GM12878 (cell line): ENCODE data around the gene ARL14EP.

Experiments used
- EP300 ChIP-seq, 2 experiments: fragments of 150-350 bp in 1 of 2; IDR thresholded peaks; 2 replicates each; pipeline ENCODE4 v1.6.1; 2011 to 2012; ENCODE audit warnings: low read depth in 2 of 2, low read length in 2 of 2, borderline replicate concordance in 1 of 2, improper control_type of control experiment in 1 of 2, inconsistent platforms in 1 of 2; ENCODE audit not compliant: control insufficient read depth in 1 of 2
- HDAC6 ChIP-seq: fragments of 200-600 bp; sonication (generic); IDR thresholded peaks from one replicate; pipeline ENCODE4 v1.8.0; 2017; ENCODE audit warnings: antibody characterized with exemption; ENCODE audit not compliant: unreplicated experiment
- JUND ChIP-seq: IDR thresholded peaks from 2 replicates; pipeline ENCODE4 v1.6.1; 2012; ENCODE audit warnings: low read depth, mild to moderate bottlenecking, low read length, improper control_type of control experiment, moderate library complexity
- PAX5 ChIP-seq: IDR thresholded peaks from 2 replicates; pipeline ENCODE4 v1.6.1; 2011; ENCODE audit warnings: low read depth, low read length, borderline replicate concordance
- TF ChIP-seq, protein P1 (sequence below), 3 experiments: IDR thresholded peaks in 2 of 3; conservative IDR thresholded peaks in 1 of 3; 2 replicates each; pipeline ENCODE4 v1.5.1; 2011; ENCODE audit warnings: low read depth in 3 of 3, low read length in 3 of 3, mild to moderate bottlenecking in 3 of 3, control low read depth in 2 of 3, moderate library complexity in 2 of 3, inconsistent platforms in 1 of 3, mixed read lengths in 1 of 3; ENCODE audit not compliant: control insufficient read depth in 2 of 3, insufficient read depth in 1 of 3; ENCODE audit errors: extremely low read depth in 1 of 3
- TF ChIP-seq, protein P2 (sequence below): IDR thresholded peaks from 2 replicates; pipeline ENCODE4 v1.6.1; 2012; ENCODE audit warnings: low read depth, low read length, improper control_type of control experiment

DNA sequence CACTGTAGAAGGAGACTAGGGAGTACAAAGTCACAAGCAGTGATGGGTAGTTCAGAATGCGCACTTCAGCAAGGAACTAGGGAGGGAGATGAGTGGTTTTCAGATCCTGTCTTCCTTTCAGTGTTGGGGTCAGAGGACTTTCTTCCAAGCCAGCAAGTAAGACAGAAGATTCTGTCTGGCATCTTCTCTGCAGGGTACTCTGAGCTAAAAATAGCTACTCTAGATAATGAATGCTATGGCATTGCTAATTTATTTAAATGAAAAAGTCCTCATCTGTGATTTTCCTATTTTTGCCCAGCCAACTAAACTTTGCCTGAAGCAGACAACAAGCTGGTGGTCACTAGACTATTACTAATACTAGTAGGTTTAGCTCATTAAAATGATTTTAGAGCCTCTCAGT, 18.3 kb upstream of the ARL14EP start:
- no peak for TF ChIP-seq HDAC6
- TF ChIP-seq PAX5 = no peak
- TF ChIP-seq EP300 (IDR thresholded peaks at IDR 0.05; ENCODE audit: borderline replicate concordance in 1 of 2, control insufficient read depth in 1 of 2, low read depth in 2 of 2, low read length in 2 of 2) = no peak
- TF ChIP-seq, protein P1, sequence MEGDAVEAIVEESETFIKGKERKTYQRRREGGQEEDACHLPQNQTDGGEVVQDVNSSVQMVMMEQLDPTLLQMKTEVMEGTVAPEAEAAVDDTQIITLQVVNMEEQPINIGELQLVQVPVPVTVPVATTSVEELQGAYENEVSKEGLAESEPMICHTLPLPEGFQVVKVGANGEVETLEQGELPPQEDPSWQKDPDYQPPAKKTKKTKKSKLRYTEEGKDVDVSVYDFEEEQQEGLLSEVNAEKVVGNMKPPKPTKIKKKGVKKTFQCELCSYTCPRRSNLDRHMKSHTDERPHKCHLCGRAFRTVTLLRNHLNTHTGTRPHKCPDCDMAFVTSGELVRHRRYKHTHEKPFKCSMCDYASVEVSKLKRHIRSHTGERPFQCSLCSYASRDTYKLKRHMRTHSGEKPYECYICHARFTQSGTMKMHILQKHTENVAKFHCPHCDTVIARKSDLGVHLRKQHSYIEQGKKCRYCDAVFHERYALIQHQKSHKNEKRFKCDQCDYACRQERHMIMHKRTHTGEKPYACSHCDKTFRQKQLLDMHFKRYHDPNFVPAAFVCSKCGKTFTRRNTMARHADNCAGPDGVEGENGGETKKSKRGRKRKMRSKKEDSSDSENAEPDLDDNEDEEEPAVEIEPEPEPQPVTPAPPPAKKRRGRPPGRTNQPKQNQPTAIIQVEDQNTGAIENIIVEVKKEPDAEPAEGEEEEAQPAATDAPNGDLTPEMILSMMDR (IDR thresholded peaks at IDR 0.05 in 2 of 3, conservative IDR thresholded peaks at IDR 0.05 in 1 of 3; ENCODE audit: control insufficient read depth in 2 of 3, extremely low read depth in 1 of 3, insufficient read depth in 1 of 3, low read depth in 3 of 3, low read length in 3 of 3) = no peak
- TF ChIP-seq, protein P2, sequence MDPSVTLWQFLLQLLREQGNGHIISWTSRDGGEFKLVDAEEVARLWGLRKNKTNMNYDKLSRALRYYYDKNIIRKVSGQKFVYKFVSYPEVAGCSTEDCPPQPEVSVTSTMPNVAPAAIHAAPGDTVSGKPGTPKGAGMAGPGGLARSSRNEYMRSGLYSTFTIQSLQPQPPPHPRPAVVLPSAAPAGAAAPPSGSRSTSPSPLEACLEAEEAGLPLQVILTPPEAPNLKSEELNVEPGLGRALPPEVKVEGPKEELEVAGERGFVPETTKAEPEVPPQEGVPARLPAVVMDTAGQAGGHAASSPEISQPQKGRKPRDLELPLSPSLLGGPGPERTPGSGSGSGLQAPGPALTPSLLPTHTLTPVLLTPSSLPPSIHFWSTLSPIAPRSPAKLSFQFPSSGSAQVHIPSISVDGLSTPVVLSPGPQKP = no peak
- TF ChIP-seq JUND = no peak
